ENCODE results near the gene CSRP3.
"Not testable (repeated sequence)": the region's sequence is repeated elsewhere in the genome, so short reads cannot be mapped to it uniquely, and the experiment has no call there.

Gene CSRP3

GRCh38 chr11:19187114-19187832, 14.5 kb downstream of the CSRP3 start:
- DNase-seq (ENCODE audit: low read depth, low spot score) = no peak

DNA sequence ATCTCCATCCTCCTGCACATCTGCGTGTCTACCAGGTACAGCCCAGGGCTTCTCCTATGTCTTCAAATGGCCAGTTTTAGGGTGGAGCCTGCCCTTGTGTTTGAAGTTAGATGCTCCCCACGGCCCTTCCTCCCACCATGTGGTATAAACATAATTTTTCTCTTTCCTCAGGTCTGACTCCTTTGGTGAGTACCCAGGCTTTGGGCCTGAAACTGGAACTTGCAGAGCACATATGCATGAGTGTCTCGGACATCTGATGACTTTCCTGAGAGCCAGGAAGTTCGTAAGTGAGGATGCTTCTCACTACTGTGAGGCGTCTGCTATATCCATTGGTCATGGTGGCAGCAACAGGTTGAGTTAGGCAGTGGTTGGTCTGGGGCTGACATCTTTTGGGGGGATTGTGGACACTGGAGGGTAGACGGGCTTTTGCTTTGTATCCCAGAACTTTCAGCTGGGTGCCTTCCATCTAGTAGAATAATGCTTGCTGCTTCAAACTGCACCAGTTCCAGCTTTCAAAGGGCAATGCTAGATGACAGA, 16.2 kb downstream of the CSRP3 start:
- no peak for DNase-seq (ENCODE audit: low read depth, low spot score)

DNA sequence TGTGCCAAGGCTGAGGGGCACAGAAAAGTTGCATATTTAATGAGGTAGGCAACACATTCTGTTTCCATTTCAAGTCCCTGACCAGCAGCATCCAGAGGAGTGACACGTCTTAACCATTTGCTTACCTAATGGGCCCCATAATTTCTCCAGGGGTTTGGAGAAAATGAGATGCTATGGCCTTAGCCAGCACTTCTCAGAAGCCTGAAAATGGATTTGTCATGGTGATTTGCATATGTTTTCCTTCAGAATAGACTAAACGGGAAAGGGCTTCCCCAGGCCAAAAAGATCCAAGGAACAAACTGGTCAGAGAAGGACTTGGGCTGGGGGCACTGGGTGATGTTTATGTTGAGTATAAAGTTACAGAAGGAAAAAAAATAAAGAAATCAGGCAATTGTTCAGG, 16.7 kb downstream of the CSRP3 start:
- no peak for DNase-seq (ENCODE audit: low read depth, low spot score)

DNA sequence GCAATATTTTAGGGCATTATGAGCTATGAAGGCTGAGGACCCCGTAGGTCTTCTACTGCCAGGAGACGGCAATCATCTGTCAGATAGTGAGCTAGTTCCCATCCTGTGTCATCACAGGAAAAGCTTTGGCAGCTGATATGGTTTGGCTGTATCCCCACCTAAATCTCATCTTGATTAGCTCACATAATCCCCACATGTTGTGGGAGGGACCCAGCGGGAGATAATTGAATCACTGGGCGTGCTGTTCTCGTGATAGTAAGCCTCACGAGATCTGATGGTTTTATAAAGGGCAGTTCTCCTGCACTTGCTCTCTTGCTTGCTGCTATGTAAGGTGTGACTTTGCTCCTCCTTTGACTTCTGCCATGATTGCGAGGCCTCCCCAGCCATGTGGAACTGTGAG, 18.1 kb downstream of the CSRP3 start:
- DNase-seq (ENCODE audit: low read depth, low spot score) = no peak

DNA sequence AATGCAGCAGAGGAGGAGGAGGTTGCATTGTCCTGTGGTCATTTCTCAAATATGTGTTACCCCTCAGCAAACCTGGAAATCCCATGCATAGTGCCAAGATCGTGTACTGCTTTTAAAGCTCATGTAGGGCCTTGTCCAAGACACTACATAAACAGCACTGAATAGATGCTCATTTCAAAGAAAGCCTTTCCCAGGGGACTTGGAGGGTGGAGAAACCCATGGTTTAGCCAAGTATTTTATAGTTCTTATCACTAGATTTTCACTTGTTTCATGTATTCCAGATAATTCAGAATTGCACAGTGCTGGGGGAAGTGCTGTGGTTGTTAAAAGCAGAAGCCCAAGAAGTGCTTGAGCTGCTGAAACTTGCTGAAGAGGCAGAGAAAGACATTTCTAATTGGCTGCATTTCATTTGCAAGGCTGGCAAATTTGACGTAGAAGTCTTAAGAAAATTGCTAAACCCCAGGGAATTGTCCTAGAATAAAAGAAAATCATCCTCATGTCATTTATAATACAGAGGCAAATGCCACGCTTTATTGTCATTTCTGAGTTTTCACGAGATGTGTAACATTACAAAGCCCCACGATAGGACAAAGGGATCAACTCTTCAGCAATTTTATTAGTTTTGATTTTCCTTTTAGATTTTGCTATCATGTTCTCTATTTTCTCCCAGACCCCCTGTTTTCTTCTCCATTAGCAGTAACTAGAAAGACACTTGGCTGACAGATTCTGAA, 20.1 kb downstream of the CSRP3 start:
- no peak for DNase-seq (ENCODE audit: low read depth, low spot score)

- DNase-seq (ENCODE audit: low read depth, low spot score) = no peak
These were observed 25.1 kb downstream of the CSRP3 start for GRCh38 chr11:19176629-19177186.

DNA sequence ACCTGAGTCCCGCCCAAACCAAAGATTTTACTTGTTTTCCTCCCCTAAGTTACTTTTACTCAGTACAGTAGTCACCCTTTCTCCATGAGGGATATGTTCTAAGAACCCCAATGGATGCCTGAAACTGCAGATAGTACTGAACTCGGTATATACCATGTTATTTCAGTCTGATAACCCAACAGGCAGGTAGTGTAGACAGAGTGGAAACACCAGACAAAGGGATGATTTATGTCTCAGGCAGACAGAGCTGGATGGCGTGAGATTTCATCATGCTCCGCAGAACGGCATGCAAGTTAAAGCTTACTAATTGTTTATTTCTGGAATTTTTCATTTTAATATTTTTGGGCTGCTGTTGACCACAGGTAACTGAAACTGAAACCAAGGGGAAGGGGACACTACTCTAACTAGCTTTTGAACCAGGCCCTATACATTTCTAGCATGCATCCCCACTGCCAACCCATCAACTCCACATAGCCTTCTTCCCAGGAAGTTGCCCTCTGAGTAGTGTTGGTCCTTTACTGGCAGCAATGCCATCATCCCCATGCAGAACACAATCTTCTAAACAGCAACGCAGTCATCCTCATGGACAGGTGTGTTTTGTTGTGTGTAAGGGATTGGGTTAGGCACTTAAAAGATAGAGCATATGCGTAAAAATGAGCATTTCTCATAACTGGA, 27.7 kb downstream of the CSRP3 start:
- no peak for DNase-seq (ENCODE audit: low read depth, low spot score)

- no peak for DNase-seq (ENCODE audit: low read depth, low spot score)
These were observed 28.6 kb downstream of the CSRP3 start for GRCh38 chr11:19173004-19173689.

GRCh38 chr11:19168090-19168489, 33.7 kb downstream of the CSRP3 start:
- DNase-seq (ENCODE audit: low read depth, low spot score) = no peak

DNA sequence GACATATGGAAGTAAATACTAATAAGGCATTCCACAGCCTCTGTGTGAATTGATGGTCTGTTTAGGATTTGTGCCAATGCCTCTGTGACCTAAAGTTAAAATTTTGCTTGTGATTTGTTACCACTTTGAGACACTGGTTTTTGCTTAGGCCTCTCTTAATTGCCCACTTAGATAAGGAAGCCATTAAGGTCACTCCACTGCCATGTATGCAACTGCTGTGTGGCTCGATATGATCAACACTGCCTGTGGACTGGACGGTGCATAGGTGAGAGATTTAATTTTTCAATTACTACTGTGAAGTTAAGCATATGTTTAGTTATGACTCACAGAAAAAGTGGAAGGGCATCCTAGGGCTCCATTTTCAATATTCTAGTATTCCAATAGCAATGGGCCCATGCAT, 36.9 kb downstream of the CSRP3 start:
- DNase-seq (ENCODE audit: low read depth, low spot score) = no peak

DNA sequence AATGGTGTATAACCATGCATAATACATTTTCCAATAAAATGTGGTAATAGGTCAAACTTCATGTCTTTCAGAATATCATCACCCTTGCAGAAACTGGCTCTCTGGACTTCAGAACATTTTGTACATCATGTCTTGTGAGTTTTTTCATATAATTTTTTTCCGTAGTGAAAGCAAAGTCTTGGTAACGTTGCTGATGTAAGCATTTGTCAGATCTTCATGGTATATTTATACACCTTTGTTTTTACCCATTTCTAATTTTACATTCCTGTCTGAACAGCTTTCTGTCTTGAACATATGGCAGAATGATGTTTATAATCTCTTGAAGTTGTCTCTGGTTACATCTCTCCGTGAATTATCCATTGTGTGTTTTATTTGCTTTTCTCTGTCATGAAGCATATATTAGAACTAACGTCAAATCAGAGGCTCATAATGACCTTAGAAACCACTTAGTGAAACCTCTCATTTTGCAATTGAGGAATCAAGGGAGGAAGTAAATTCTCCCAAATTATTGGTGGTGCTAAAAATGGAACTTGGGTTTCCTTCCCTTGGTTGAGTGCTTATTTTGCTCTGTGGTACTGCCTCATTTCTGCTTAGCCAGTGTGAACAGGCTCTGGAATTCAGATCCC, 37.4 kb downstream of the CSRP3 start:
- DNase-seq (ENCODE audit: low read depth, low spot score) = no peak

DNA sequence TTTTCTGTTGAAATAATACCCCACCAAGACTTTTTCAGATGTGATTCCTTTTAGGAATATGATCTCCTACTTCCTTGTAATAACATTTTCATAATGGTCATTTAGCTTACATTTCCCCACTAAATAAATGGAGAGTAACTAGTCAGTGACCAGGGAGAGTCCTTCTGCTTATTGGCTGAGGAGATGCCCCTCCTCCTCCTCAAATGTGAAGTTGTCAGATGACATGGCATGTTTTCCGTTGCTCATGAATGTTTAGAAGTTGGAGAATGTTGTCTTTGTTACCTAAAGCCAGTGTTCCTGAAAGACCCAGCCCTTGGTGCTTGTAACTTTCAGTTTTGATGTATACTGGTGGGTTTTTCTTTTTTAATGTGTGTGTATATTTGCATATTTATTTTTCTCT, 38.2 kb downstream of the CSRP3 start:
- no peak for DNase-seq (ENCODE audit: low read depth, low spot score)

DNA sequence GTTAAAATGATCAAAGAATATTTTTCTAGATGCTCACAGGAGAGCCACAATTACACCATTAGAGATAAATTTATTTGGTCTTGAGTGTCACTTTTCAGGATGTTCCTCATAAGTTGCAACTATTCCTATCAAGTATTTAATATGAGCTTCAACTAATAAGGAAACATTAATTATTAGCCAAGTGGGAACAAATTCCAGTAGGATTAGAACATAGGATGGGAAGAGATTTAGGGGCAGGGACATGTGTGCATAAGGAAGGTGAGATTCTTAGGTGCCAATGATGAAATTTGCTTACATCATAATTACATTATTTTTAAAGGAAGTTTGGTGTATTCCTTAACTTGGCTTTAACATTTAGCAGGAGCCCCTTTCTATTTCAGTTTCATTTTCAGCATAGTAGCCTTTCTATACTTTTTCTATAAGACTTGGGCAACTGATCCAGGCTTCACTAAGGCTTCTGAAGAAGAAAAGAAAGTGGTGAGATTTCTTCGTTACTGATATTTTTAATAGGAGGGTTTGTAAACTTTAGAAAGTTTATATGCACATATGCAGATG, 38.8 kb downstream of the CSRP3 start:
- DNase-seq (ENCODE audit: low read depth, low spot score) = no peak

- DNase-seq (ENCODE audit: low read depth, low spot score) = no peak
These were observed 40.1 kb downstream of the CSRP3 start for GRCh38 chr11:19161651-19162050.

DNA sequence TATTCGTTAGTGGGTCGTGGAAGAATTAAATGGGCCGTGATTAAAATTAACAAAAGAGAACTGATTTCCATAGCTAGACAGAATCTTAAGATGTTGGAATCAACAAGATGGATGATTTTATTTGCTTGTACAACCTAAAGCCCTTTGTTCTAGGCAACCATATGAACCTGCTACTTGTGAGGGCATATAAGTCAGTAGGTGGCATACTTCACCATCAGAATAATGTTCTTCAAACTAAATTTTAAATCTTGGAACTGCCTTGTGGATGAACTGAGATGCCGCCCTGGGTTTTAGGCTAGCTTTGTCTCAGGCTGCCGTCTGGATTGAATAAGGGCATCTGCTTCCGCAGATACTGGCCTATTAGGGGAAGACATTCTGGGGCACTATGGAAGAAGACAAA, 40.9 kb downstream of the CSRP3 start:
- no peak for DNase-seq (ENCODE audit: low read depth, low spot score)

DNA sequence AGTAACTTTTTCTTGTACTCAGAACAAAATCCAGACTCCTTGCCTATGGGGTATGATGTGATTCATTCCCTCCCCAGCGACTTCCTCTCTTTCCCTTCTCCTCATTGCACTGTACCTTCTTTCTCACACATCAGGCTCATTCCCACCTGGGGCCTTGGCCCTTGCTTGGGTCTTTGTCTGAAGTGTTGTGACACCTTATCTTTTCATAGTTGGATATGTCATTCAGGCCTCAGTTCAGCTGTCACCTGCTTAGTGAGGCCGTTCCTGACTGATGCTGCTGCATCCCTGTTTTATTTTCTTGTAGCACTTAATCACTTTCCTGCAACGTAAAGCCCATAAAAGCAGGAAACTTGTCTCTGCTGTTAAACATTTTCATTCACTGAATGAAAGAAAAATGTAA, 44.9 kb downstream of the CSRP3 start:
- no peak for DNase-seq (ENCODE audit: low read depth, low spot score)

- no peak for DNase-seq (ENCODE audit: low read depth, low spot score)
These were observed 56.5 kb downstream of the CSRP3 start for GRCh38 chr11:19145319-19145718.

DNA sequence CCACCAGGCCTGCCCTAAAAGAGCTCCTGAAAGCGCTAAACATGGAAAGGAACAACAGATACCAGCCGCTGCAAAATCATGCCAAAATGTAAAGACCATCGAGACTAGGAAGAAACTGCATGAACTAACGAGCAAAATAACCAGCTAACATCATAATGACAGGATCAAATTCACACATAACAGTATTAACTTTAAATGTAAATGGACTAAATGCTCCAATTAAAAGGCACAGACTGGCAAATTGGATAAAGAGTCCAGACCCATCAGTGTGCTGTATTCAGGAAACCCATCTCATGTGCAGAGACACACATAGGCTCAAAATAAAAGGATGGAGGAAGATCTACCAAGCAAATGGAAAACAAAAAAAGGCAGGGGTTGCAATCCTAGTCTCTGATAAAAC, 64.9 kb downstream of the CSRP3 start:
- not testable (repeated sequence) for DNase-seq (ENCODE audit: low read depth, low spot score)

- DNase-seq (ENCODE audit: low read depth, low spot score) = no peak
These were observed 67.8 kb downstream of the CSRP3 start for GRCh38 chr11:19134004-19134403.
